ENCODE results near the gene INAFM1.
A peak's percentile ranks its signal among the peaks of the same experiment; 100 is the strongest.

DNA sequence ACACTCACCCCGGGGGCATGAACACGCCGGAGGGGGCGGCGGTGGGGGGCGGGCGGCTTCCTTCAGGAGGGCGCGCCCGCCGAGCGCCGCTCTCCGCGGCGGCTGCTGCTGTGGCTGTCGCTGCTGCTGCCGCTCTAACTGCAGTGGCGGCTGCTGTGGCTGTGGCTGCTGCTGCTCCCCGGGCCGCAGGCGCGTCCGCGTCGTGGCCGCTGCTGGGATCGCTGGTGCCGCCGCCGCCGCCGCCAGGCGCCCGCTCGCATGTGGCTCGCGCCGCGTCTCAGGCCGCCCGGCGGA lies 43.8 kb upstream of the INAFM1 start, which contains the start of gene BBC3:
- TF ChIP-seq POLR2A (IDR thresholded peaks at IDR 0.05) (peak; percentile 48 to 60), CTCF (IDR thresholded peaks at IDR 0.05) (peak in 2 of 6 experiments; percentile 1 to 18)

All from adrenal gland (tissue), 5 donors.